Thoracic aorta (tissue), 2 donors: ENCODE results near the gene DZIP1L. TPM values are rescaled to one million over a fixed set of nuclear protein-coding genes. Genes with fewer than 3 reads are reported as not detected.
A peak's percentile ranks its signal among the peaks of the same experiment; 100 is the strongest.

Source experiments
- ATAC-seq: fragments of 150-250 bp; one replicate; pipeline ENCODE4 v1.8.0; 2017; ENCODE audit warnings: low read depth; ENCODE audit not compliant: insufficient number of reproducible peaks, low FRiP score
- DNase-seq: peaks from one replicate; pipeline ENCODE4 v3.0.0-alpha.2; 2020; ENCODE audit warnings: low spot score
- H3K27ac ChIP-seq, 2 donors: fragments of 200-600 bp; sonication (generic); 1 replicate in 1 of 2; 2 replicates in 1 of 2; pipeline ENCODE4 v1.5.1; 2016; ENCODE audit warnings: mild to moderate bottlenecking in 2 of 2, moderate library complexity in 2 of 2
- H3K27me3 ChIP-seq: fragments of 200-600 bp; sonication (generic); replicated peaks from 2 replicates; pipeline ENCODE4 v1.6.0; 2016; ENCODE audit warnings: mild to moderate bottlenecking; ENCODE audit not compliant: insufficient read depth
- H3K36me3 ChIP-seq: fragments of 200-600 bp; sonication (generic); one replicate; pipeline ENCODE4 v1.5.1; 2016
- H3K4me1 ChIP-seq, 2 donors: fragments of 200-600 bp; sonication (generic); 1 replicate in 1 of 2; 2 replicates in 1 of 2; pipeline versions ENCODE4 v1.5.1 to v1.6.0; 2016; ENCODE audit warnings: low read depth in 2 of 2, mild to moderate bottlenecking in 1 of 2; ENCODE audit not compliant: control insufficient read depth in 1 of 2
- H3K4me3 ChIP-seq: fragments of 200-600 bp; sonication (generic); 2 replicates; pipeline ENCODE4 v1.5.1; 2016; ENCODE audit warnings: mild to moderate bottlenecking
- H3K9me3 ChIP-seq: fragments of 200-600 bp; sonication (generic); 2 replicates; pipeline ENCODE4 v1.5.1; 2016
- total RNA-seq, 2 donors: library from RNA; depleted of rRNA; stranded (reverse); fragments of >200 nt; gene quantifications; one replicate each; pipeline versions ENCODE4 v1.1.0 to v1.2.3, GENCODE V29; 2016
- TF ChIP-seq, protein P1 (sequence below): fragments of 200-600 bp; sonication (generic); IDR thresholded peaks from one replicate; pipeline ENCODE4 v1.5.1; 2019; ENCODE audit warnings: antibody characterized with exemption

Gene DZIP1L
- total RNA-seq, 2 donors from 2014 or later = 61.1 to 110 TPM

DNA sequence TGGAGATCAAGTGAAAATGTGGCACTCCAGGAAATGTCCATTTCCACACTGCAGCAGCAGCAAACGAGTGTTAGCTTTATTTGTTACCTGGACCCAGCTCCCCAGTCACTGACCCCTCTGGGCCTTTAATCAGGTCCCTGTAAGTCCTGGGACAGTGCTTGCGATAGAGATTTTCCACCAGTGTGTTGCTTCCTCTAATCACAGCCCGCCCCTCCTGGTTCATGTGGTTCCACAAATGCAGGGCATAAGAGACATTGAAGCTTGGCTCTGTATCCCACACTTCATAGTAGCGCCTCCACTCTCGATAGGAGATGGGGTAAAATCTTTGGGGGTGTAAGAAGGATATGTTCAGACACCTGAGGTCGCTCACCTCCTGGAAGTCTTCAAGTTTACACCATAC lies 8.8 kb upstream of the DZIP1L start:
- ATAC-seq (no peak), DNase-seq (no peak)
- no peak overlapping the region for H3K4me3 ChIP-seq
- no peak overlapping the region for H3K27ac ChIP-seq
- no peaks in the 10 kb centered on the region for H3K9me3 ChIP-seq
- no peaks in the 10 kb centered on the region for H3K36me3 ChIP-seq
- TF ChIP-seq, protein P1, sequence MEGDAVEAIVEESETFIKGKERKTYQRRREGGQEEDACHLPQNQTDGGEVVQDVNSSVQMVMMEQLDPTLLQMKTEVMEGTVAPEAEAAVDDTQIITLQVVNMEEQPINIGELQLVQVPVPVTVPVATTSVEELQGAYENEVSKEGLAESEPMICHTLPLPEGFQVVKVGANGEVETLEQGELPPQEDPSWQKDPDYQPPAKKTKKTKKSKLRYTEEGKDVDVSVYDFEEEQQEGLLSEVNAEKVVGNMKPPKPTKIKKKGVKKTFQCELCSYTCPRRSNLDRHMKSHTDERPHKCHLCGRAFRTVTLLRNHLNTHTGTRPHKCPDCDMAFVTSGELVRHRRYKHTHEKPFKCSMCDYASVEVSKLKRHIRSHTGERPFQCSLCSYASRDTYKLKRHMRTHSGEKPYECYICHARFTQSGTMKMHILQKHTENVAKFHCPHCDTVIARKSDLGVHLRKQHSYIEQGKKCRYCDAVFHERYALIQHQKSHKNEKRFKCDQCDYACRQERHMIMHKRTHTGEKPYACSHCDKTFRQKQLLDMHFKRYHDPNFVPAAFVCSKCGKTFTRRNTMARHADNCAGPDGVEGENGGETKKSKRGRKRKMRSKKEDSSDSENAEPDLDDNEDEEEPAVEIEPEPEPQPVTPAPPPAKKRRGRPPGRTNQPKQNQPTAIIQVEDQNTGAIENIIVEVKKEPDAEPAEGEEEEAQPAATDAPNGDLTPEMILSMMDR = no peak
- H3K27me3 ChIP-seq = no peaks in the 10 kb centered on the region
- peaks cover 7 to 8% of the 10 kb centered on the region in 2 donors for H3K4me1 ChIP-seq

DNA sequence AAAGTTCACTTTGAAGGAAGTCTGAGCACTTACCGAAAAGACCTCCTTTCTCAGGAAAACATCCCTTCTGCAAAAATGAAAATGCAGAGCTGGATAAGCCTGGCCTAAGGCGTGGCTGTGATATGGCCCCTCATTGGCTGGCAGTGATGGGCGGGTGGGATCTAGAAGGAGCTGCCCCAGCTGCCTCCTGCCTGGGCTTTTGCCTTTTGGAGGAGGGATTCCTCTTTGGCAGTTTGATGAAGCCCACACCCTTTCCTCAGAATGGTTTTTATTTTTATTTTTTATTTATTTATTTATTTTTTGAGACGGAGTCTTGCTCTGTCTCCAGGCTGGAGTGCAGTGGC lies 4.0 kb upstream of the DZIP1L start:
- no peaks in the 10 kb centered on the region for H3K27me3 ChIP-seq
- H3K27ac ChIP-seq = no peak overlapping the region
- TF ChIP-seq, protein P1 = no peak
- H3K4me1 ChIP-seq = peaks cover 0 to 14% of the 10 kb centered on the region in 2 donors
- DNase-seq (no peak), ATAC-seq (no peak)
- H3K4me3 ChIP-seq = no peak overlapping the region
- H3K36me3 ChIP-seq = no peaks in the 10 kb centered on the region
- no peaks in the 10 kb centered on the region for H3K9me3 ChIP-seq

DNA sequence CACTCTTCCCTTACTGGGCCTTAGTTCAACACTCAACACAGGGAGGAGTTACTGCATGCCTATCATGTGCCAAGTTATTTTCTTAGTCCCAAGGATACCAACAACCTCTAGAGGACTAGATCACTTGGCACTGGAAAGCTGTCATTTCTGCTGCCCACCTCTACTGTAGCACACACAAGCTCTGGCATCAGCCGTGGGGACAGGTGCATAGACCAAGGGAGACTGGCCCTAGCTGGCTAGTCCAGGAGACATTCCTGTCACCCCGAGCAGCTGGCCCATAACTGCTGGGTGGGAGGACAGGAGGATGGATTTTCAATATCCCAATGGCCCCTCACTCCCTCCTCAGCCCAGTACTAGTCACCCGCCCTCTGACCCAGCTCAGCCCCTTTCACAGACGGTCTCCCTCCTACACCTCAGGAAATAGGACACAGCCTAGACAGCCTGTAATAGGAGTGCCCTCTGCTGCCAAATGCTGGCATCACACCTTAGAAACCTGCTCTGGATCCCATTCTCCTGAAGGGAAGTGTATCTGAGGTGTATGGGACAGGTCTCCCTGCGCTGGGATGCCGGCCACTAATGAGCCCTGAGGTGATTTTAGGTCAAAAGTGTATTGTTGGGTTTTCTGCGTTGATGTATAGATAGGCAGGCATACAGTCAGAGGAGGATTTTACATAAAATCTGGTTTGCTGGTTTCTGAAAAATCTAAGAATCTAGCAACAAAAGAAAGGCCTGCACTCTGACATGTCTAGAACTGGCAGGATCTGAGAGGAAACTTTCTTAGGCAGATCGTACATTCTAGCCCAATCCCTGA lies 3.4 kb upstream of the DZIP1L start:
- H3K27me3 ChIP-seq = no peaks in the 10 kb centered on the region
- TF ChIP-seq, protein P1 = peak; percentile 80
- peak; percentile 31 for DNase-seq

DNA sequence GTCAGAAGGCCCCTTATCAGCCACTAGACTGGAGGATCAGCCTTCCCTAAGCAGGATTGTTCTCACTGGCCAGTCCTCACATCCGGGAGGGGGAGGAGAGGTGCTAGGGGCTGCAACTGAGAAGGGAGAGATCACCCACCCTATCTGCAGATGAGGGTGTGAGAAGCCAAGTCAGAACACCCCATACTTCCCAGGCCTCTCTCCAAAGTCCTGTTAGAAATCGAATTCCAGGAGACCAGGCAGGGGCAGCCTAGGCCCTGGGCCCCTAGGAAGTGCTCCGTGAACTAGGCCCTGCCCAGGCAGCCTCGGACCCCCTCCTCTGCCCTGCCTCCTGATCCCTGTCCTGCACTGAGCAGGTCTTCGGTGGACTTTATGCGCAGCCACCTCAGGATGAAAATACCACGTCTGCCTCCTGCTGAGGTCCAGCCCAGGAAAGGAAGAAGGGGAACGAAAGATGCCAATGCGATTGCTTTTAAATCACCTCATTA lies 933 bp downstream of the DZIP1L start:
- ATAC-seq = no peak
- peak overlapping the region; percentile 81 to 97 for H3K27ac ChIP-seq
- H3K27me3 ChIP-seq = no peaks in the 10 kb centered on the region
- H3K4me1 ChIP-seq = peaks cover 6 to 33% of the 10 kb centered on the region in 2 donors
- H3K9me3 ChIP-seq = no peaks in the 10 kb centered on the region
- TF ChIP-seq, protein P1 = no peak
- H3K36me3 ChIP-seq = no peaks in the 10 kb centered on the region
- peak overlapping the region; percentile 95 for H3K4me3 ChIP-seq
- no peak for DNase-seq

More for the DNA sequence above, 3.4 kb upstream of the DZIP1L start:
- ATAC-seq = no peak
- H3K27ac ChIP-seq = no peak overlapping the region
- H3K36me3 ChIP-seq = no peaks in the 10 kb centered on the region
- H3K9me3 ChIP-seq = no peaks in the 10 kb centered on the region
- H3K4me1 ChIP-seq = peaks cover 0 to 20% of the 10 kb centered on the region in 2 donors
- no peak overlapping the region for H3K4me3 ChIP-seq

DNA sequence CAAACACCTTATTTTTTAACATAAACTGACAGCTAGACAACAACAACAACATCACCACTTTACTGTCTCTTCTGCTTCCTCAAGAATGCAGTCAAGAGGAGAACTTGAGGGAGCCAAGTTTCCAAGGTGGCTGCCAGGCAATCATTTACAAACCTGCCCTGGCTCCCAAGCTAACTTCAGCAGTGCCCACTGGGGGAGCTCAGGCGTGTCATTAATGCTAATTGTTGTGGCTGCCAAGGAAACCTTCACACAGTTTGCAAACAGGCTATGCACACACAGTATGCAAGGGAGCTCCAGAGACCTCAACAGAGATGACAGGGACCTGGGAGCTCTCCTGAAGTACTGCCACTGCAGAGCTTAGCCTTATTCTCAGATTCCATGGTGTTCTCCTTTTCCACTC lies 2.1 kb downstream of the DZIP1L start:
- no peaks in the 10 kb centered on the region for H3K36me3 ChIP-seq
- H3K9me3 ChIP-seq = no peaks in the 10 kb centered on the region
- DNase-seq = no peak
- ATAC-seq = no peak
- TF ChIP-seq, protein P1 = no peak
- H3K27ac ChIP-seq = peak overlapping the region; percentile 25 to 97
- H3K4me3 ChIP-seq = no peak overlapping the region
- H3K27me3 ChIP-seq = no peaks in the 10 kb centered on the region
- peaks cover 6 to 33% of the 10 kb centered on the region in 2 donors for H3K4me1 ChIP-seq
